ENCODE data around the gene SLAMF8. TPM values are rescaled to one million over a fixed set of nuclear protein-coding genes. Genes with fewer than 3 reads are reported as not detected.

The SLAMF8 gene
- total RNA-seq, 1 experiment from 2014 or later: not detected

GRCh38 chr1:159864262-159864661, 37.6 kb downstream of the SLAMF8 start:
- WGBS (ENCODE audit: extremely low coverage, insufficient read length, low lambda C conversion rate): no CpG with 5 or more reads among the region's 2 CpGs
- H3K23me2 ChIP-seq (ENCODE audit: insufficient read length, low read depth, low read length, poor library complexity, severe bottlenecking): no peaks in the 10 kb centered on the region
- no peak overlapping the region for H2BK15ac ChIP-seq (ENCODE audit: low read depth, low read length)
- H4K5ac ChIP-seq (ENCODE audit: insufficient read length, low read depth, low read length): no peak overlapping the region
- H3K14ac ChIP-seq (ENCODE audit: insufficient read depth, low read length): no peak overlapping the region
- no peaks in the 10 kb centered on the region for H3K79me2 ChIP-seq (ENCODE audit: insufficient read depth, low read length)
- H3K27me3 Mint-ChIP-seq (ENCODE audit: low read depth): peaks cover 23% of the 10 kb centered on the region
- peaks cover 26 to 33% of the 10 kb centered on the region in 2 experiments for H3K4me1 Mint-ChIP-seq
- peaks cover 2% of the 10 kb centered on the region for H4K20me1 ChIP-seq (ENCODE audit: control insufficient read depth, insufficient read depth, insufficient read length)
- H3K9me3 ChIP-seq (ENCODE audit: control insufficient read depth, low read depth, low read length): no peaks in the 10 kb centered on the region
- H3K27ac Mint-ChIP-seq: no peak overlapping the region
- no peak overlapping the region for H2BK12ac ChIP-seq (ENCODE audit: insufficient read length, low read depth, low read length)
- H3K4me1 ChIP-seq (ENCODE audit: insufficient read depth, low read length): no peaks in the 10 kb centered on the region
- no peaks in the 10 kb centered on the region for H3K9me3 Mint-ChIP-seq
- no peak overlapping the region for H3K9ac ChIP-seq (ENCODE audit: extremely low read depth, insufficient read length, low read length)
- no peak overlapping the region for H4K91ac ChIP-seq (ENCODE audit: insufficient read length, low read depth, low read length)
- H3K4me2 ChIP-seq (ENCODE audit: insufficient read depth, insufficient read length, low read length): no peak overlapping the region
- TF ChIP-seq CTCF (conservative IDR thresholded peaks at IDR 0.05): no peak
- H2AFZ ChIP-seq (ENCODE audit: low read length): no peak overlapping the region
- H3K79me1 ChIP-seq (ENCODE audit: insufficient read depth, low read depth, low read length, poor library complexity, severe bottlenecking): no peaks in the 10 kb centered on the region
- no peak overlapping the region for H3K56ac ChIP-seq (ENCODE audit: insufficient read length, low read depth, low read length)
- no peaks in the 10 kb centered on the region for H3K27me3 ChIP-seq (ENCODE audit: insufficient read depth, low read length)
- no peak overlapping the region for H3K27ac ChIP-seq (ENCODE audit: insufficient read length, low read depth, low read length)
- H3K4me3 Mint-ChIP-seq: no peak overlapping the region
- no peaks in the 10 kb centered on the region for H3K36me3 Mint-ChIP-seq (ENCODE audit: insufficient read depth in 1 of 3, low read depth in 3 of 3)
- no peak overlapping the region for H3K4ac ChIP-seq (ENCODE audit: low read depth, low read length)
- no peak overlapping the region for H3K18ac ChIP-seq (ENCODE audit: insufficient read length, low read depth, low read length)
- no peak for DNase-seq
- no peak overlapping the region for H4K8ac ChIP-seq (replicated peaks; ENCODE audit: insufficient read length, low read depth, low read length)
- H3K23ac ChIP-seq (ENCODE audit: insufficient read length, low read depth, low read length): no peak overlapping the region
- H3T11ph ChIP-seq (ENCODE audit: low read length): no peak overlapping the region
- no peak overlapping the region for H2BK20ac ChIP-seq (ENCODE audit: low read depth, low read length, poor library complexity, severe bottlenecking)
- H2BK5ac ChIP-seq (ENCODE audit: insufficient read length, low read length): no peak overlapping the region
- no peak overlapping the region for H2AK5ac ChIP-seq (ENCODE audit: insufficient read length, low read length)
- H2BK120ac ChIP-seq (ENCODE audit: low read depth, low read length, poor library complexity, severe bottlenecking): no peak overlapping the region
